Fibroblast of lung (primary cell): ENCODE results near the gene GGCT. TPM values are rescaled to one million over a fixed set of nuclear protein-coding genes. Genes with fewer than 3 reads are reported as not detected.

Experiments
- DNase-seq, 2 donors: peaks; one replicate each; pipeline versions ENCODE4 v3.0.0 to v3.0.0-alpha.2; 2010; ENCODE audit warnings: low read depth in 2 of 2
- H2AFZ ChIP-seq: 2 replicates; pipeline ENCODE4 v1.5.1; 2012; ENCODE audit warnings: low read length, control low read depth, inconsistent platforms
- H3K27ac ChIP-seq: 2 replicates; pipeline ENCODE4 v1.5.1; 2011; ENCODE audit warnings: low read length, control low read depth; ENCODE audit not compliant: insufficient read depth
- H3K27me3 ChIP-seq: 2 replicates; pipeline ENCODE4 v1.5.1; 2011; ENCODE audit warnings: mild to moderate bottlenecking, low read length; ENCODE audit not compliant: control insufficient read depth, insufficient read depth
- H3K36me3 ChIP-seq: 2 replicates; pipeline ENCODE4 v1.5.1; 2011; ENCODE audit warnings: low read length; ENCODE audit not compliant: control insufficient read depth, insufficient read depth
- H3K4me1 ChIP-seq: 2 replicates; pipeline ENCODE4 v1.5.1; 2011; ENCODE audit warnings: low read length; ENCODE audit not compliant: control insufficient read depth, insufficient read depth; ENCODE audit errors: extremely low read depth
- H3K4me2 ChIP-seq: 2 replicates; pipeline ENCODE4 v1.5.1; 2011; ENCODE audit warnings: low read length, control low read depth; ENCODE audit not compliant: insufficient read depth; ENCODE audit errors: extremely low read depth
- H3K4me3 ChIP-seq, 4 experiments: fragments of 200-600 bp in 1 of 4; sonication (generic) in 1 of 4; replicated peaks in 1 of 4; 2 replicates each; pipeline ENCODE4 v1.5.1; 2011 to 2016; ENCODE audit warnings: low read length in 4 of 4, low read depth in 3 of 4, mild to moderate bottlenecking in 3 of 4, control low read depth in 2 of 4, inconsistent platforms in 1 of 4, mixed read lengths in 1 of 4; ENCODE audit not compliant: insufficient read depth in 1 of 4; ENCODE audit errors: control extremely low read depth in 1 of 4
- H3K79me2 ChIP-seq: 2 replicates; pipeline ENCODE4 v1.5.1; 2012; ENCODE audit warnings: mild to moderate bottlenecking, low read length, inconsistent platforms; ENCODE audit not compliant: control insufficient read depth, insufficient read depth
- H3K9ac ChIP-seq: 2 replicates; pipeline ENCODE4 v1.5.1; 2011; ENCODE audit warnings: mild to moderate bottlenecking, low read length, control low read depth; ENCODE audit not compliant: insufficient read depth
- H3K9me3 ChIP-seq: 2 replicates; pipeline ENCODE4 v1.5.1; 2012; ENCODE audit warnings: low read depth, low read length; ENCODE audit not compliant: control insufficient read depth, insufficient read depth
- H4K20me1 ChIP-seq: 2 replicates; pipeline ENCODE4 v1.5.1; 2011; ENCODE audit warnings: low read length; ENCODE audit not compliant: control insufficient read depth, insufficient read depth; ENCODE audit errors: extremely low read depth
- EZH2 ChIP-seq: IDR thresholded peaks from 2 replicates; pipeline ENCODE4 v1.5.1; 2012; ENCODE audit warnings: low read length, control low read depth, mild to moderate bottlenecking; ENCODE audit errors: missing control alignments
- polyA plus RNA-seq, 2 donors: library from polyadenylated mRNA; depleted of rRNA in 1 of 2; stranded (reverse) in 1 of 2; unstranded in 1 of 2; fragments of >200 nt; gene quantifications; 2 replicates each; pipeline ENCODE4 v1.2.1, GENCODE V29; 2011 to 2012; ENCODE audit warnings: missing spikeins in 1 of 2
- total RNA-seq: library from RNA; depleted of rRNA; stranded (reverse); fragments of >200 nt; gene quantifications from 2 replicates; pipeline ENCODE4 v1.2.1, GENCODE V29; 2014
- TF ChIP-seq, protein P1 (sequence below), 2 donors: IDR thresholded peaks in 1 of 2; conservative IDR thresholded peaks in 1 of 2; 1 replicate in 1 of 2; 2 replicates in 1 of 2; pipeline ENCODE4 v1.5.1; 2011 to 2012; ENCODE audit warnings: low read length in 2 of 2, control low read depth in 1 of 2, inconsistent platforms in 1 of 2, low read depth in 1 of 2, mild to moderate bottlenecking in 1 of 2

GGCT gene
- total and polyA plus RNA-seq, 2 donors (not counting 1 experiment from before 2014, with no cell fraction given) = 21.6 to 24.6 TPM

DNA sequence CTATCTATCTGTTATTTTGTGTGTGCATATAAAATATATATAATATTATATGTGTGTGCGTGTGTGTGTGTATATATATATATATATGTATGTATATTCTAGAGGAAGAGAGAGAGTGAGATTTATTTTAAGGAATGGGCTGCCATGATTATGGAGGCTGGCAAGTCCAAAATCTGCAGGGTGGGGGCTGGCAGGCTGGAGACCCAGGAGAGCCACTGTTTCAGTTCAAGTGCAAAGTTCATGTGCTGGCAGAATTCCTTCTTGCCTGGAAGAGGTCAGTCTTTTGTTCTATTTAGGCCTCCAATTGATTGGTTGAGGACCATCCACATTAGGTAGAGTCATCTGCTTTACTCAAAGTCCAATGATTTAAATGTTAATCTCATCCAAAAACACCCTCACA lies 47.7 kb upstream of the GGCT start:
- TF ChIP-seq, protein P1, sequence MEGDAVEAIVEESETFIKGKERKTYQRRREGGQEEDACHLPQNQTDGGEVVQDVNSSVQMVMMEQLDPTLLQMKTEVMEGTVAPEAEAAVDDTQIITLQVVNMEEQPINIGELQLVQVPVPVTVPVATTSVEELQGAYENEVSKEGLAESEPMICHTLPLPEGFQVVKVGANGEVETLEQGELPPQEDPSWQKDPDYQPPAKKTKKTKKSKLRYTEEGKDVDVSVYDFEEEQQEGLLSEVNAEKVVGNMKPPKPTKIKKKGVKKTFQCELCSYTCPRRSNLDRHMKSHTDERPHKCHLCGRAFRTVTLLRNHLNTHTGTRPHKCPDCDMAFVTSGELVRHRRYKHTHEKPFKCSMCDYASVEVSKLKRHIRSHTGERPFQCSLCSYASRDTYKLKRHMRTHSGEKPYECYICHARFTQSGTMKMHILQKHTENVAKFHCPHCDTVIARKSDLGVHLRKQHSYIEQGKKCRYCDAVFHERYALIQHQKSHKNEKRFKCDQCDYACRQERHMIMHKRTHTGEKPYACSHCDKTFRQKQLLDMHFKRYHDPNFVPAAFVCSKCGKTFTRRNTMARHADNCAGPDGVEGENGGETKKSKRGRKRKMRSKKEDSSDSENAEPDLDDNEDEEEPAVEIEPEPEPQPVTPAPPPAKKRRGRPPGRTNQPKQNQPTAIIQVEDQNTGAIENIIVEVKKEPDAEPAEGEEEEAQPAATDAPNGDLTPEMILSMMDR (conservative IDR thresholded peaks at IDR 0.05 in 1 of 2, IDR thresholded peaks at IDR 0.05 in 1 of 2; ENCODE audit: low read depth in 1 of 2, low read length in 2 of 2) = no peak
- DNase-seq = no peak
- no peak overlapping the region for H3K4me3 ChIP-seq

DNA sequence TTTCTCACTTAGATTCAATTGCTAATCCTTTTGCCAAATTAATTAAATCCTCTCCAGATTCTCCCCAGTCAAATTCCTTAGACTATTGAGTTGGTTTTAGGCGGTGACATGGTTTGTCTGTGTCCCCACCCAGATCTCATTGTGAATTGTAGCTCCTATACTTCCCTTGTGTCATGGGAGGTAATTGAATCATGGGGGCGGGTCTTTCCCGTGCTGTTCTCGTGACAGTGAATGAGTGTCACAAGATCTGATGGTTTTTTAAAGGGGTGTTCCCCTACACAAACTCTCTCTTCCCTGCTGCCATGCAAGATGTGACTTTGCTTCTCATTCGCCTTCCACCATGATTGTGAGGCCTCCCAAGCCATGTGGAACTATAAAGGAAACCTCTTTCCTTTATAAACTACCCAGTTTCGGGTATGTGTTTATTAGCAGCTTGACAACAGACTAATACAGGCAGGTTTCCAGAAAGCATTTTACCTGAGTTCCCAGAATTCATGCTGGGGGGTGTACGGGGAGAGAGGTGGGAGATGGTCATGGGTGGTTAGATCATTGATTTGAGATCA lies 45.4 kb upstream of the GGCT start:
- no peak overlapping the region for H3K4me3 ChIP-seq
- H3K79me2 ChIP-seq = no peaks in the 10 kb centered on the region
- H3K4me1 ChIP-seq = peaks cover 3% of the 10 kb centered on the region
- DNase-seq = peak in 1 of 2 donors; percentile 17
- H3K9ac ChIP-seq = no peak overlapping the region
- H3K36me3 ChIP-seq = no peaks in the 10 kb centered on the region
- no peaks in the 10 kb centered on the region for H4K20me1 ChIP-seq
- H3K27me3 ChIP-seq = no peaks in the 10 kb centered on the region
- TF ChIP-seq, protein P1 (conservative IDR thresholded peaks at IDR 0.05 in 1 of 2, IDR thresholded peaks at IDR 0.05 in 1 of 2; ENCODE audit: low read depth in 1 of 2, low read length in 2 of 2) = no peak
- no peak for TF ChIP-seq EZH2
- H2AFZ ChIP-seq = no peak overlapping the region
- no peak overlapping the region for H3K4me2 ChIP-seq
- H3K27ac ChIP-seq = no peak overlapping the region
- no peaks in the 10 kb centered on the region for H3K9me3 ChIP-seq

More for the DNA sequence above, 47.7 kb upstream of the GGCT start:
- no peak overlapping the region for H3K9ac ChIP-seq
- H3K36me3 ChIP-seq = no peaks in the 10 kb centered on the region
- no peaks in the 10 kb centered on the region for H3K79me2 ChIP-seq
- H3K9me3 ChIP-seq = no peaks in the 10 kb centered on the region
- H3K4me1 ChIP-seq = peaks cover 3% of the 10 kb centered on the region
- no peak overlapping the region for H2AFZ ChIP-seq
- no peaks in the 10 kb centered on the region for H3K27me3 ChIP-seq
- H3K27ac ChIP-seq = no peak overlapping the region
- H4K20me1 ChIP-seq = no peaks in the 10 kb centered on the region
- no peak overlapping the region for H3K4me2 ChIP-seq

DNA sequence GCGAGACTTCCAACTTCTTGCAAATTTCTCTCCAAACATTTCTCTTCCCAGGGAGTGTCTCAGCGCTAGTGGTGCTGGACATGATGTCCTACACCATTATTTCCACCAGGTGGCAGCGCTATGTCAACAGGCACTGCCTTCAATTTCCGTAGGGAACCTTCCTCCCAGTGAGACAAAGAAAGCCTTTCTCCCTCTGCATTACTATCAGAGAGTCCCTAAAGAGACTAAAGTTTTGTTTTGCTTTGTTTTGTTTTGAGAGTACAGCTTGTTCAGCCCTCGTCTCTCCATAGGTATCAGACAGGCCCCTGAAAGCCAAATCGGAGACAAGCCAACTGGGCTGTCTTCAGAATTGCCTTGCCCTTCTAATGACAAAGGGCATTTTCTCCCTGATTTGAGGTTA lies 44.2 kb upstream of the GGCT start:
- H3K4me2 ChIP-seq = no peak overlapping the region
- no peak for TF ChIP-seq EZH2
- TF ChIP-seq, protein P1 (conservative IDR thresholded peaks at IDR 0.05 in 1 of 2, IDR thresholded peaks at IDR 0.05 in 1 of 2; ENCODE audit: low read depth in 1 of 2, low read length in 2 of 2) = peak; percentile 80 to 81
- H4K20me1 ChIP-seq = no peaks in the 10 kb centered on the region
- H2AFZ ChIP-seq = no peak overlapping the region
- H3K9me3 ChIP-seq = no peaks in the 10 kb centered on the region
- no peak overlapping the region for H3K27ac ChIP-seq
- H3K36me3 ChIP-seq = no peaks in the 10 kb centered on the region
- no peak overlapping the region for H3K4me3 ChIP-seq
- DNase-seq = peak; percentile 63 to 74
- H3K27me3 ChIP-seq = no peaks in the 10 kb centered on the region
- H3K79me2 ChIP-seq = no peaks in the 10 kb centered on the region
- peaks cover 3% of the 10 kb centered on the region for H3K4me1 ChIP-seq
- H3K9ac ChIP-seq = no peak overlapping the region
